NB4 (cell line): Measurements from ENCODE around the gene NANOGP8.

Experiments
- CTCF ChIP-seq: IDR thresholded peaks from one replicate; pipeline ENCODE4 v1.5.1; 2012; ENCODE audit warnings: low read depth, low read length
- MAX ChIP-seq: IDR thresholded peaks from 2 replicates; pipeline ENCODE4 v1.6.1; 2011; ENCODE audit warnings: low read depth, low read length
- POLR2A ChIP-seq: IDR thresholded peaks from 2 replicates; pipeline ENCODE4 v1.6.1; 2011; ENCODE audit warnings: mild to moderate bottlenecking; ENCODE audit not compliant: insufficient read length; ENCODE audit errors: extremely low read depth

- TF ChIP-seq MAX (no peak), CTCF (no peak), POLR2A (no peak)
These were observed 26.8 kb upstream of the NANOGP8 start for GRCh38 chr15:35111861-35112260.
